Left colon (tissue), 2 donors: ENCODE results near the gene CCDC63. TPM values are rescaled to one million over a fixed set of nuclear protein-coding genes. Genes with fewer than 3 reads are reported as not detected.

Source experiments
- ATAC-seq: fragments of 200-7000 bp; cut with Tn5 transposase; one replicate; pipeline ENCODE4 v1.9.1; 2020; ENCODE audit warnings: mild to moderate bottlenecking, moderate library complexity
- DNase-seq, 2 donors: peaks; one replicate each; pipeline ENCODE4 v3.0.0-alpha.2; 2020
- intact Hi-C, 2 donors: fragments of 100-400 bp; cut with DNase I in 1 of 2; cut with micrococcal nuclease in 1 of 2; formaldehyde crosslinking; loops; one replicate each; pipeline versions ENCODE4 v1.11.2 to v1.14.0; 2022; cut with DNase I, micrococcal nuclease
- long read RNA-seq: library from polyadenylated mRNA; unstranded; transcript quantifications from one replicate; pipeline ENCODE4 v2.0.0, GENCODE V29; 2021
- total RNA-seq, 2 donors: library from RNA; stranded (reverse); fragmentation: NEBNext Ultra II Directional; extraction: Animal tissue kit (Norgen Biotek cat#: 25700); gene quantifications; one replicate each; pipeline ENCODE4 v1.2.1, GENCODE V29; 2021
- donor health status: DM: no; HTN: no; CAD: no.
- donor health status: DM: yes; HTN: yes; CAD: no.

CCDC63 gene
- total RNA-seq, result not detected
- long read RNA-seq, result 0 reads

DNA sequence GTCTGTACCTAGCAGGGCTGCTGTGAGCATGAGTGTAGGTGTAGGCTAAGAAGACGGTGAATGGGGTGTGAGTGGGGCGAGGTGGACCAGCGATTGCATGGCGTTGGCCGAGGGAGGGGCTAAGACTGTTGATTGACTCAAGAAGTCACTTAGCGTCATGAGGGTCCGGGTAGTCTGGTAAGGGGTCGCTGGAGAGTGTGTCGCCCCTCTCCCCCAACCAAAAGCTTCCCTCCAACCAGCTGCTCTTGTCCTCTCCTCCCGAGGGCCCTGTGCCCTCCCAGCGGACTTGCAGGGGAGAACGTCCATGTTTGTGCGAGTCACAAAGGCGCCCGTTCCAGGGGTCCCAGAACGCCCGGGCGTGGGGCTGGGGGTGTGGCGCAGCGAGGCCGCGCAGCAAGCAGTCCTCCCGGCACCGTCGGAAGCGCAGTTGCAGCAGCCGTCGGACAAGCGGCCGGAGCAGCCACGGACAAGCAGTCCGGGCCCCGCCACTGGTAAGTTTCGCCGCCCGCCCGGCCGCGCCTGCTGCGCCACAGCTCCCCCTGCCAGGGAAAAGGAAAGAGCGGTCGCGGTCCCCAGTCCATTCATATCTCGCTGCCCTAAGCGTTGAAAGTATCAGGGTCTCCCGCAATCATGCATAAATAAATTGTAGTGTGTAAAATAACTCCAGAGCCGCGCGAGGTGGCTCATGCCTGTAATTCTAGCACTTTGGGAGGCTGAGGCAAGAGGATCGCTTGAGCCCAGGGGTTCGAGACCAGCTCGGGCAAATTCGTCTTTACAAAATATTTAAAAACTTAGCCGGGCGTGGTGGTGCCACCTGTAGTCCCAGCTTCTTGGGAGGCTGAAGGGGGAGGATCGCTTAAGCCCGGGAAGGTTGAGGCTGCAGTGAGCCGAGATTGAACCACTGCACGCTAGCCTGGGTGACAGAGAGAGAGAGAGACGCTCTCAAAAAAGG is at the start of gene CCDC63:
TSS of gene CCDC63 (plus strand) at position 373 of the 952 bp plus-strand sequence. CDS start 5,968 bp downstream, outside the sequence.
- peak; percentile 70 for ATAC-seq
- intact Hi-C loops, result no loop called here

DNA sequence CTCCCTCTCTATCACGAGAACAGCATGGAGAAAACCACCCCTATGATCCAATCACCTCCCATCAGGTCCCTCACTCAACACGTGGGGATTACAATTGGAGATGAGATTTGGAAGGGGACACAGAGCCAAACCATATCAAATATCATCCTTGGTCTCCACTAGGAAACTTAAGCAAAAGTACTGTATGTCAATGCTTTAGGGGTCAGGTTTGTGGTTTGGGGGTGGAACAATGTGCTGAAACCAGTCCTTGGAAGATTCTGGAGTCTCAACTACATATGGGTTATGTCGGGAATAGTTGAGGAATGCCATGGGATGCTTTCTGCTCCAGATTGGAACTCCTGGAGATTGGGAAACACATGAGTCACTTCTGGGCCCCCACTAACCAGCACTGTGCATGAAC is 48.3 kb upstream of the CCDC63 start:
- intact Hi-C loops, result no loop called here
- no peak for ATAC-seq
- no peak for DNase-seq

More for the DNA sequence above, at the start of gene CCDC63:
- peak; percentile 34 to 69 for DNase-seq

DNA sequence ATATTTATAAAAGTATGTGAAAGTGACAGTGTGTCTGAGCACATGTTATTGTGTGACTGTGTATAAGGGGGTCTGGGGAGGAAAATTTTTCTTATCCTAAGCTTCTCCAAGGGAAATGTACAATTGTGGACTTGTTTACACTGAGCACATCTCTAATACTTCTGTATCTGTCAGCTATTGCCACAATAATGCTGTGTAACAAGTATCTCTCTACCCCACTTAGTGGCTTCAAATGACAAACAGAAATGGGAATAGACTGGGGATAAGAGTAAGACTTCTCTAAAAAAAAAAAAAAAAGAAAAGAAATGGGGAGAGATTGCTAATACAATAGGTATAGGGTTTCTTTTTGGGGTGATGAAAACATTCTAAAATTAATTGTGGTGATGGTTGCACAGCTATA is 44.3 kb upstream of the CCDC63 start:
- ATAC-seq (no peak), DNase-seq (no peak)
- intact Hi-C loops, result no loop called here

DNA sequence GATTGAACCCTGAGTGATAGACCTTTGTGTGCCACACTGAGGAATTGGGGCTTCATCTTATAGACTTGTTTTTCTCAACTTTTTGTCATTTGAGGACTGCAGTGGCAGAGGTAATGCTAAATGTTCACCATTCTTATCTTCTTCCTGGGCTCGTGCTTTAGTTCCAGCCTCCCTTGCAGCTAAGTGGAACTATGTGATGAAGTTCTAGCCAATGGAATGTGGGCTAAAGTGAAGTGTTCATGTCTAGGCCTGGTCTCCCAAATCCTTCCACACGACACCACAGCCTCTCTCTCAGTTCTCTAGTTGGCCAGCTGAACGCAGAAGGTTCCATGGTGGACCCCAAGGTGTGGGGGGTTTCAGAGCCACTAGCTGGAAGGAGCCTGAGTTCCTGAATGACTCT is 42.4 kb upstream of the CCDC63 start:
- no peak for ATAC-seq
- DNase-seq, result no peak
- intact Hi-C loops, result no loop called here

DNA sequence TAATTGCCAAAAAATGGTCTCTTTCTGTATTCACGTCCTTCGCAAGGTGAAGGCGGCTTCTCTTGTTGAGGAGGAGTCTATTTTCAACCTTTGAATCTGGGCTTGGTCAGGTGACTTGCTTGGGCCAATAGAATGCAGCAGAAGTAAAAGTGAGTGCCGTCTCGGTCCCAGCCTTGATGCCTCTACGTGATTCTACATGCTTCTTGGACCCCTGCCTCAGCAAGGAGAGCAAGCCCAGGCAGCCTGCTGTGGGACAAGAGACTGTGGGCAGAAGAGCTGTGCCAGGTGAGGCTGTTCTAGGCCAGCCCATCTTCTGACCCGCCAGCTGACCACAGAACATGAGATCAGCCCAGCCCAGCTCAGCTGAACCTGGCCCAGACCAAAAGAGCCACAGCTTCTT is 39.1 kb upstream of the CCDC63 start:
- DNase-seq (no peak), ATAC-seq (no peak)
- intact Hi-C loops, result no loop called here

DNA sequence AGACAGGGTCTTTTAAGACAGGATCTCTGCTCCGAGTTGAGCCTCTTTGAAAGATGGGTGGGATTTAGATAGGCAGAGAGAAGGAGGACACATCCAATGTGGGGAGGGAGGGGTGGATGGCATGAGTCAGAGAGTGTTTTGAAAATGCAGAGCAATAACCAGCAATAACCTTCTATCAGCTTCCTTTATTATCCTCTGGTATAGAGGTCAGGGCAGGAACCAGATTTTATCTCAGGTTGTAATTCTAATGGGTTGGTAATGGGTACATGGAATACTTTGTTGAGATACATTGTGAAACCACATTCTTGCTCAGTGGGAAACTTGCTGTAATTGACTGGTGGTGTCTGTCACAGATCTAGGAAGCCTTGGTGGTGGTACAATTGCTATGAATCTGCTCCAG is 37.6 kb upstream of the CCDC63 start:
- intact Hi-C loops, result no loop called here
- DNase-seq (no peak), ATAC-seq (peak; percentile 97)

DNA sequence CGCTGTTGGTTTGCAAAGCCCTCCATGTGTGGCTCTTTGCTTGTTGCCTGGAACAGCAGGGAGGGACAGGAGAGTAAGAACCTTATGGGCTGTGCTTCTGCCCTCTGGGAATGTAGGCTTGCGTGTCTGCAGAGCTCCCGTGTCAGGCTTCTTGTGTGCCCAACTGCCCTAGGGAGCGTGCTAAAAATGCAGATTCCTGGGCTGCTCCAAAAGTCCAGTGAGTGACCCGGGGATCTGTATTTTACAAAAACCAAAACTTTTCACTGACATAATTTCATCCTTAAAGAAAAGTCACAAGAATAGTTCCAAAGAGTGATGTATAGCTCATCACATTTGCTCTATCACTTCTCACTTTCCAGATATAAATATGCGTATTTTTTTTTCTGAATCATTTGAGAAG is 34.8 kb upstream of the CCDC63 start:
- no peak for ATAC-seq
- intact Hi-C loops, result no loop called here

DNA sequence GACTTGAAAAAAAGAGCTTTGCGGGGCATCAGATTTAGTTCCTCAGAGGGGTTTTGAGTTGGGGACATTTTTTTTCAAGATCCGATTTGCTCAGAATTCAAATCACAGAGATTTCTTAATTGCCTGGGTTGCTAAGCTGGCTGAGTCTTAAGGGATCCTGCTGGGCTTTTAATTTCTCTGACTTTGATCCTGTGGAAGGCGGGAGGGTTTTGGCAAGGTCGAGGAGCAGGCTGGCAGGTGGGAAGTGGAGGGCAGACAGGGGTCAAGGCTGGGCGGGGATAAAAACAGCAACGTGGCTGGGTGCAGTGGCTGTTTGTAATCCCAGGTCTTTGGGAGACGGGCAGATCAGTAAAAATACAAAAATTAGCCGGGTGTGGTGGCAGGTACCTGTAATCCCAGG is 33.5 kb upstream of the CCDC63 start:
- intact Hi-C loops, result no loop called here
- ATAC-seq, result no peak

More for the DNA sequence above, 34.8 kb upstream of the CCDC63 start:
- DNase-seq, result no peak

DNA sequence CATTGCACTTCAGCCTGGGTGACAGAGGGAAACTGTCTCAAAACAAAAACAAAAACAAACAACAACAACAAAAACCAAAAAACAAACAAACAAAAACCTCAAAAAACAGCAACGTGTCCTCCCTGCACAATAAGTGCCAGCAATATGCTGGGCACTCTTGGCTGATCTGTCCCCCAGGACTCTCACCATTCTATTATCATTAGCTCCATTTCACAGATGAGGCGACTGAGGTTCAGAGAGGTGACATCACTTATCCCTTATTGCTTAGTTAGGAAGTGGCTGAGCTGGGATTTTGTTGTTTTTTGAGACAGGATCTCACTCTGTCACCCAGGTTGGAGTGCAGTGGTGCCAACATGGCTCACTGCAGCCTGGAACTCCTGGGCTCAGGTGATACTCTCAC is 33.0 kb upstream of the CCDC63 start:
- ATAC-seq (no peak), DNase-seq (no peak)
- intact Hi-C loops, result no loop called here

More for the DNA sequence above, 33.5 kb upstream of the CCDC63 start:
- no peak for DNase-seq

DNA sequence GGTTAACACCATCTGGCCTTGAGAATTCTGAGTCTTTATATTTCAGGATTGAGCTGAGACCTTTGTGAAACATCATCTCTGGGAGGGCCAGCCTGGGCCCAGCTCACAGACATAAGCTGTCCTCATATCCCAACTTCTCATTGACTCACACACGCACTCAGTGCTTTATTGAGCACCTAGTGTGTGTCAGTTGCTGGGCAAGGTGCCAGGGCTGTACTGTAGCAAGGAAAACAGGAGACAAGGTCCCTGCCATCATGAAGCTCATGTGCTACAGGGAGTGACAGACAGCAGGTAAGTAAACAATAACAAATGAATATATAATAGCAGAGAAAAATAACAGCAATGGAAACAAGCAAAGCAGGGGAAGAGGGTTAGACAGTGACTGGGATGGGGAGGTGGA is 30.5 kb upstream of the CCDC63 start:
- intact Hi-C loops, result no loop called here
- DNase-seq, result no peak
- ATAC-seq, result no peak

DNA sequence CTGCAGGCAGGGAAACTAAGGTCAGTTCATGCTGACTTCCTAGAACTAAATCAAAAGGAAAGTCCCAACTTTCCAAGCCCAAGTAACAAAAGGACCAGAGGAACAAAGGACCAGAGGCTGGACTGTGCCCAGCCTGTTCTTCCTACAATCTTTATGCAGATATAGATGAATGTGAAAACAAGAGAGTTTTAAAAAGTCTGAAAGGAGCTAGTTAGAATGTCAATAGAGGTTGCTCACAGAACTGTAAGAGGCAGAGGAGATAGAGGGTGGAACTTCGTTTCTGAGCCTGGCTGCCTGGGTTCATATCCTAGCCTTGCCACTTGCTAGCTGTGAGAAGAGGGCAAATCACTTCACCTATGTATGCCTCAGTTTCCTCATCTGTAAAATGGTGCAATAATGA is 30.0 kb upstream of the CCDC63 start:
- DNase-seq (no peak), ATAC-seq (no peak)
- intact Hi-C loops, result no loop called here

DNA sequence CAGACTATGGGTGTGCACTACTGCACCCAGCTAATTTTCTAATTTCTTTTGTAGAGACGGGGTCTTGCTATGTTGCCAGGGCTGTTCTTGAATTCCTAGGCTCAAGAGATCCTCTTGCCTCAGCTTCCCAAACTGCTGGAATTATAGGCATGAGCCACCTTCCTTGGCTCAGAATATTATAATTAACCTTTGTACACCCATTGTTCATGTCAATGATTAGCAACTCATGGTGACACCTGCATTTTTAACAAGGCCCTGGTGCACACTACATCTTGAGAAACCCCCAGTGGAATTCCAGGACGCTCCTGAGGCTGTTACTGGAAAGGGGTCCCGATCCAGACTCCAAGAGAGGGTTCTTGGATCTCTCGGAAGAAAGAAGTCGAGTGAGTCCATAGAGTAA is 28.3 kb upstream of the CCDC63 start:
- intact Hi-C loops, result no loop called here
- peak; percentile 76 for ATAC-seq
- no peak for DNase-seq

DNA sequence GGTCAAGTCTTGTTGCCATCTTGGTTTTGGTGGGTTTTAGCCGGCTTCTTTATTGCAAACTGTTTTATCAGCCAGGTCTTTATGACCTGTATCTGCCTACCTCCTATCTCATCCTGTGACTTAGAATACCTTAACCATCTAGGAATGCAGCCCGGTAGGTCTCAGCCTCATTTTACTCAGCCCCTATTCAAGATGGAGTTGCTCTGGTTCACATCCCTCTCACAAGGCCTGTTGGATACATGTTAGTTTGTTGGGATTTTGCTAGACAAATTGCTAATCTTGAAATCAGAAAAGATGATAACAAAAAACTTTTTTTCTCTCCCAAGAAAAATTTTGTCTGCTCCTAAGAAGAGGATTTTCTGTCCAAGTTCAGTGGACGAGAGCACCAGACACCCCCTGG is 27.6 kb upstream of the CCDC63 start:
- intact Hi-C loops, result no loop called here
- ATAC-seq, result no peak

DNA sequence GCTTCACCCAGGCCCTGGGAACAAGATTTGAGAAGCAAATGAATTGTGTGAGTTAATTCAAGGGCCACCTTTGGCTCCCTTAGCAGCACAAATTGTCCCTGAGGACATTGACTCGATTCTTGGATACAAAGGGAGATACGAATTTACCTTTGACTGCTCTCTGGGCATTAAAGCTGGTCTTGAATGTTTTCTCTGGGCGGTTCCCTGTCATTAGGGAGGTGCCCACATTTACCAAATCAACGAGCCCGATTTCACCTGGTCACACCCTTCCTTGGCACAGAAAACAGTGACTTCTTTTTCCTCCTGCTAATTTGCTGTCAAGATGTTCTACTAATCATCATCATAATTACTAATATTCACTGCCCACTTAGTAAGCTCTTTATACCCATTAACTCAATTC is 27.1 kb upstream of the CCDC63 start:
- DNase-seq (no peak), ATAC-seq (peak; percentile 84)
- intact Hi-C loops, result no loop called here

More for the DNA sequence above, 27.6 kb upstream of the CCDC63 start:
- DNase-seq, result no peak

DNA sequence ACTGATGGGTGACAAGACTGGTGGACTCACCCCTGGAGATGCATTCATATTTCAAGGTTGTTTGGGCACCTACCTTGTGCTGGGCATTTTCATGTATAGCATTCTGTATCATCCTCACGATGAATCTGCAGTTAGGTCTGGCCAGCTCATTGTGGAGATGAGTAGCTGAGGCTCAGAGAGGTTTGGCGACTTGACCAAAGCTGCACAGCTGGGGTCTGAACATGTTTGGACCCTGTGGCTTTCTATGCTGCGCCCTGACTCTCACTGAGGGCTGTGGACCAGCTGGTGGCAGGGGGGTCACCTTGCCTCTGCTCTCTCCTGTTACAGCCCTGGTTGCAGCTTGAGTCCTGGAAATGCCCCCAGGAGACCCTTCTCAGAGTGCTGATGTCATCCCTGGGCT is 24.9 kb upstream of the CCDC63 start:
- DNase-seq (no peak), ATAC-seq (no peak)
- intact Hi-C loops, result no loop called here

DNA sequence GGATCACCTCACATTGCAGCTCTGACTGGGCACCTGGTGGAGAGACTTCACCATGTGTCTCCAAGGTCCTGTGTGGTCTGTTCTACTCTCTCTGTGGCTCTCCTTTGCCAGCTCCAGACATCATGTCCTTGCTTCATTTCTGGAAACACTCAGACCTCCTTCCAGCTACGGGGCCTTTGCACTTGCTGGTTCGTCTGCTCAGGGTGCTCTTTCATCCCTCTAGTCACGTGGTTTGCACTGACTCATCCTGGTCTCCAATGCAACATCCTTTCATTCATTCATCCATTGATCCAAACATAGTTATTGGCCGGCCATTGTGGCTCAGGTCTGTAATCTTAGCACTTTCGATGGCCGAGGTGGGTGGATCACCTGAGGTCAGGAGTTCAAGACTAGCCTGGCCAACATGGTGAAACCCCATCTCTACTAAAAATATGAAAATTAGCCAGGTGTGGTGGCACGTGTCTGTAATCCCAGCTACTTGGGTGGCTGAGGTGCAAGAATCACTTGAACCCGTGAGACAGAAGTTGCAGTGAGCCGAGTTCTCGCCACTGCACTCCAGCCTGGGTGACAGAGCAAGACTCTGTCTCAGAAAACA is 23.9 kb upstream of the CCDC63 start:
- ATAC-seq (no peak), DNase-seq (no peak)
- intact Hi-C loops, result no loop called here

DNA sequence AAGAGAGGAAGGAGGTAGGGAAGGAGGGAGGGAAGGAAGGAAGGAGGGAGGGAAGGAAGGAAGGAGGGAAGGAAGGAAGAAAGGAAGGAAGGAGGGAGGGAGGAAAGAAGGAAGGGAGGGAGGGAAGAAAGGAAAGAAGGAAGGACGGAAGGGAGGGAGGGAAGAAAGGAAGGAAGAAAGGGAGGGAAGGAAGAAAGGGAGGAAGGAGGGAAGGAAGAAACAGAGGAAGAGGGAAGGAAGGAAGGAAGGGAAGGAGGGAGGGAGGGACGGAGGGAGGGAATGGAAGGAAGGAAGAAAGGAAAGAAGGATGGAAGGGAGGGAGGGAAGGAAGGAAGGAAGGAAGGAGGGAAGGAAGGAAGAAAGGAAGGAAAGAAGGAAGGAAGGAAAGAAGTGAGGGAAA is 22.4 kb upstream of the CCDC63 start:
- no peak for ATAC-seq
- intact Hi-C loops, result no loop called here

DNA sequence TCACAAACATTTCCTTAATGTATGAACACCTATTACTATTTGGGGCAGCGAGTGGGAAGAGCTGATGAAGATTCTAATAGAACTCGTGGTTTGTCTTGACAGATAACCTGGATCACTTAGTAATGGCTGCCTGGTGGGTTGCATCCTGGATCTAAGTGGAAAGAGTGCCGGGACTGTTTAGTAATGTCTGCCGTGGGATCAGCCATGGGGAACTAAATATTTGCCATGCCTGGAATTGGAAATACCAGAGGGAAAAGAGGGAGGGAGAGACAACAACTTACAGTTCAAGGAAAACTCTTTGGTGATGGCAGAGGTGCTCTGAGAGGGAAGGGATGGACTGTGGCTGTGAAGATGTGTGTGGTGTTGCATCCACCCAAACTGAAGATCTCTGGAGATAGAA is 21.3 kb upstream of the CCDC63 start:
- ATAC-seq (no peak), DNase-seq (no peak)
- intact Hi-C loops, result no loop called here

More for the DNA sequence above, 22.4 kb upstream of the CCDC63 start:
- no peak for DNase-seq

DNA sequence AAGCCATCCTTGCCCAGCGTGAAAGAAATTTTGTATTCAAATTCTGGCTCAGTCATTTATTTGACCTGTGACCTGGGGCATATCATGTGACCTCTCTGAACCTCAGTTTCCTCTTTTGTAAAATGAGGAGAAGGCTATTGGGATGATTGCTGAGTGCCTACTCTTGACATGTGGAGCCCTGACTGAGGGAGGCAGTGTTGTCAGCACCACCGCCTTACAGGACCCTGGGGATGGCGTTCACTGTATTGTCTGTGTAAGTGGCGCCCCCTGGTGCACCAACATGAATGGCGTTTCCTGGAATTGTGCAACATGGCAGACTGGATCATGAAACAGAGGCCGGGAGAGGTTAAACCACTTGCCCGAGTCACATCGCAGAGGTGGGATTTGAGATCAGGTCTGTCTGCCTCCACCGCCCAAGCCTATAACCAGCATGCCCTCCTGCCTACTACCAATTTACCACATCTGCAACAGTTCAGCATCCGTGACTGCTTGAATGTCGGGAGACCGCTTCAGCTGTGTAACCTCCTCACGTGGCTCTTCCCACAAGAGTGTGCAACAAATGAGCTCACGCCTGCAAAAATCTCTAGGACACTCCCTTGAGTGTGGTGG is 20.1 kb upstream of the CCDC63 start:
- peak; percentile 99 for ATAC-seq
- intact Hi-C loops, result no loop called here
- DNase-seq, result peak; percentile 75 to 95

DNA sequence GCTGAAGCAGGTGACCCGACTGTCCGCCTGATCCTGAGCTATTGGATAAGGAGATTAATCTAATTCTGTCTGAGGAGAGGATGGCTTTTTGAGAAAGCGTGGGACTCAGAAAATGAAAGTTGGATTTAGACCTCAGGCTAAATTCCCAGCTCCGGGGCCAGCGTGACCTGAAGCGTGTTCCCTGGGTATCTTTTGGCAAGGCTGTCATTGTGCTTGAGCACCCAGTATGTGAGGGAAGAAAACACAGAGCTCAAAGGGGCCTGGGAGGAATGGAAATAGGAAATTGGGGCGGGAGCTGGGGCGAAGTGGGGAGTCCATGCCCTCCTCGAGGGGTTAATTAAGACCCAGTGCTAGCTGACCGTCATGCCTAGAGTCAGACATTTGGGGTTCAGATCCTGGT is 17.5 kb upstream of the CCDC63 start:
- intact Hi-C loops, result no loop called here
- ATAC-seq, result no peak

More for the DNA sequence above, 17.5 kb upstream of the CCDC63 start:
- DNase-seq, result no peak
